Activated T-cell treated with anti-CD3 and anti-CD28 coated beads, Interleukin-2, amount 50 U/mL, for 24 hours (primary cell): ENCODE data around the gene CFAP99.

Source experiments
- DNase-seq: peaks from one replicate; pipeline ENCODE4 v3.0.0-alpha.2; 2020
- H3K27ac Mint-ChIP-seq: 2 replicates; pipeline ENCODE4 v1.8.0; 2020; ENCODE audit warnings: mild to moderate bottlenecking, mixed read lengths
- H3K27me3 Mint-ChIP-seq: 2 replicates; pipeline ENCODE4 v1.8.0; 2020; ENCODE audit warnings: mixed read lengths
- H3K36me3 Mint-ChIP-seq: 2 replicates; pipeline ENCODE4 v1.8.0; 2020; ENCODE audit warnings: low read depth, mixed read lengths
- H3K4me1 Mint-ChIP-seq: 2 replicates; pipeline ENCODE4 v1.8.0; 2020; ENCODE audit warnings: low read depth, mixed read lengths
- H3K4me3 Mint-ChIP-seq: 2 replicates; pipeline ENCODE4 v1.8.0; 2020; ENCODE audit warnings: mild to moderate bottlenecking, moderate library complexity, mixed read lengths
- H3K9me3 Mint-ChIP-seq: 2 replicates; pipeline ENCODE4 v1.8.0; 2020; ENCODE audit warnings: mixed read lengths

CFAP99 gene

GRCh38 chr4:2469192-2469984, 50.6 kb downstream of the CFAP99 start:
- Mint-ChIP-seq H3K36me3 (peaks cover 64% of the 10 kb centered on the region), H3K27me3 (no peaks in the 10 kb centered on the region), H3K27ac (peak overlapping the region; percentile 99), H3K9me3 (no peaks in the 10 kb centered on the region), H3K4me3 (peak overlapping the region; percentile 98), H3K4me1 (peaks cover 50% of the 10 kb centered on the region)
- peak; percentile 81 for DNase-seq

- H3K27ac Mint-ChIP-seq, result peak overlapping the region; percentile 99
- DNase-seq, result no peak
- H3K4me3 Mint-ChIP-seq, result peak overlapping the region; percentile 98
- H3K9me3 Mint-ChIP-seq, result no peaks in the 10 kb centered on the region
- no peaks in the 10 kb centered on the region for H3K27me3 Mint-ChIP-seq
- H3K4me1 Mint-ChIP-seq, result peaks cover 64% of the 10 kb centered on the region
- H3K36me3 Mint-ChIP-seq, result peaks cover 78% of the 10 kb centered on the region
These were observed 52.0 kb downstream of the CFAP99 start for GRCh38 chr4:2470791-2471190.

GRCh38 chr4:2472187-2472586, 53.4 kb downstream of the CFAP99 start:
- no peaks in the 10 kb centered on the region for H3K27me3 Mint-ChIP-seq
- no peaks in the 10 kb centered on the region for H3K9me3 Mint-ChIP-seq
- peak overlapping the region; percentile 98 for H3K4me3 Mint-ChIP-seq
- H3K4me1 Mint-ChIP-seq, result peaks cover 72% of the 10 kb centered on the region
- H3K27ac Mint-ChIP-seq, result peak overlapping the region; percentile 99
- DNase-seq, result no peak
- H3K36me3 Mint-ChIP-seq, result peaks cover 92% of the 10 kb centered on the region

- Mint-ChIP-seq H3K27ac (peak overlapping the region; percentile 68), H3K4me3 (peak overlapping the region; percentile 12), H3K9me3 (no peaks in the 10 kb centered on the region), H3K36me3 (peaks cover 93% of the 10 kb centered on the region), H3K4me1 (peaks cover 97% of the 10 kb centered on the region), H3K27me3 (no peaks in the 10 kb centered on the region)
- no peak for DNase-seq
These were observed 59.5 kb downstream of the CFAP99 start for GRCh38 chr4:2478229-2478628.

GRCh38 chr4:2480649-2481048, 61.9 kb downstream of the CFAP99 start:
- Mint-ChIP-seq H3K27ac (peak overlapping the region; percentile 89), H3K4me3 (no peak overlapping the region)
- no peak for DNase-seq

GRCh38 chr4:2482192-2482591, 63.4 kb downstream of the CFAP99 start:
- peaks cover 80% of the 10 kb centered on the region for H3K36me3 Mint-ChIP-seq
- no peaks in the 10 kb centered on the region for H3K9me3 Mint-ChIP-seq
- H3K27me3 Mint-ChIP-seq, result no peaks in the 10 kb centered on the region
- DNase-seq, result no peak
- peaks cover 96% of the 10 kb centered on the region for H3K4me1 Mint-ChIP-seq
- peak overlapping the region; percentile 49 for H3K4me3 Mint-ChIP-seq
- H3K27ac Mint-ChIP-seq, result peak overlapping the region; percentile 89

More at GRCh38 chr4:2480649-2481048, 61.9 kb downstream of the CFAP99 start:
- Mint-ChIP-seq H3K36me3 (peaks cover 83% of the 10 kb centered on the region), H3K4me1 (peaks cover 94% of the 10 kb centered on the region), H3K27me3 (no peaks in the 10 kb centered on the region), H3K9me3 (no peaks in the 10 kb centered on the region)

GRCh38 chr4:2482693-2483092, 63.9 kb downstream of the CFAP99 start:
- no peak for DNase-seq
- Mint-ChIP-seq H3K9me3 (no peaks in the 10 kb centered on the region), H3K4me3 (peak overlapping the region; percentile 49), H3K27me3 (no peaks in the 10 kb centered on the region), H3K27ac (peak overlapping the region; percentile 89), H3K36me3 (peaks cover 77% of the 10 kb centered on the region), H3K4me1 (peaks cover 96% of the 10 kb centered on the region)

- Mint-ChIP-seq H3K9me3 (no peaks in the 10 kb centered on the region), H3K36me3 (peaks cover 77% of the 10 kb centered on the region), H3K27me3 (no peaks in the 10 kb centered on the region), H3K4me3 (peak overlapping the region; percentile 49), H3K4me1 (peaks cover 95% of the 10 kb centered on the region), H3K27ac (peak overlapping the region; percentile 89)
- no peak for DNase-seq
These were observed 64.5 kb downstream of the CFAP99 start for GRCh38 chr4:2483237-2483636.

- Mint-ChIP-seq H3K27me3 (no peaks in the 10 kb centered on the region), H3K27ac (peak overlapping the region; percentile 82), H3K36me3 (peaks cover 73% of the 10 kb centered on the region), H3K4me1 (peaks cover 90% of the 10 kb centered on the region), H3K9me3 (no peaks in the 10 kb centered on the region), H3K4me3 (peak overlapping the region; percentile 36)
- no peak for DNase-seq
These were observed 65.4 kb downstream of the CFAP99 start for GRCh38 chr4:2484185-2484584.

GRCh38 chr4:2484993-2485392, 66.2 kb downstream of the CFAP99 start:
- Mint-ChIP-seq H3K27me3 (no peaks in the 10 kb centered on the region), H3K36me3 (peaks cover 74% of the 10 kb centered on the region), H3K4me1 (peaks cover 89% of the 10 kb centered on the region), H3K9me3 (no peaks in the 10 kb centered on the region), H3K27ac (peak overlapping the region; percentile 82), H3K4me3 (peak overlapping the region; percentile 46)
- peak; percentile 56 for DNase-seq

GRCh38 chr4:2485956-2486355, 67.2 kb downstream of the CFAP99 start:
- no peak overlapping the region for H3K4me3 Mint-ChIP-seq
- H3K27ac Mint-ChIP-seq, result peak overlapping the region; percentile 82
- peaks cover 77% of the 10 kb centered on the region for H3K36me3 Mint-ChIP-seq
- H3K27me3 Mint-ChIP-seq, result no peaks in the 10 kb centered on the region
- peaks cover 89% of the 10 kb centered on the region for H3K4me1 Mint-ChIP-seq
- DNase-seq, result no peak
- H3K9me3 Mint-ChIP-seq, result no peaks in the 10 kb centered on the region

- H3K36me3 Mint-ChIP-seq, result peaks cover 76% of the 10 kb centered on the region
- no peak for DNase-seq
- H3K4me3 Mint-ChIP-seq, result no peak overlapping the region
- H3K9me3 Mint-ChIP-seq, result no peaks in the 10 kb centered on the region
- peak overlapping the region; percentile 82 for H3K27ac Mint-ChIP-seq
- H3K27me3 Mint-ChIP-seq, result no peaks in the 10 kb centered on the region
- H3K4me1 Mint-ChIP-seq, result peaks cover 82% of the 10 kb centered on the region
These were observed 68.2 kb downstream of the CFAP99 start for GRCh38 chr4:2486981-2487380.

- no peak for DNase-seq
- no peaks in the 10 kb centered on the region for H3K9me3 Mint-ChIP-seq
- H3K27me3 Mint-ChIP-seq, result no peaks in the 10 kb centered on the region
- H3K36me3 Mint-ChIP-seq, result peaks cover 78% of the 10 kb centered on the region
- peaks cover 77% of the 10 kb centered on the region for H3K4me1 Mint-ChIP-seq
- no peak overlapping the region for H3K4me3 Mint-ChIP-seq
- H3K27ac Mint-ChIP-seq, result peak overlapping the region; percentile 86
These were observed 68.9 kb downstream of the CFAP99 start for GRCh38 chr4:2487632-2488031.

- peaks cover 84% of the 10 kb centered on the region for H3K36me3 Mint-ChIP-seq
- no peaks in the 10 kb centered on the region for H3K27me3 Mint-ChIP-seq
- H3K4me1 Mint-ChIP-seq, result peaks cover 70% of the 10 kb centered on the region
- peak overlapping the region; percentile 68 for H3K27ac Mint-ChIP-seq
- no peak for DNase-seq
- H3K4me3 Mint-ChIP-seq, result no peak overlapping the region
- no peaks in the 10 kb centered on the region for H3K9me3 Mint-ChIP-seq
These were observed 70.5 kb downstream of the CFAP99 start for GRCh38 chr4:2489081-2489805.
